Colonic mucosa (tissue), 4 donors: ENCODE results near the gene RALGPS2. TPM values are rescaled to one million over a fixed set of nuclear protein-coding genes. Genes with fewer than 3 reads are reported as not detected.

Source experiments
- DNase-seq: peaks from one replicate; pipeline ENCODE4 v3.0.0-alpha.2; 2020
- H3K27ac ChIP-seq: fragments of 200-600 bp; one replicate; pipeline ENCODE4 v1.8.0; 2021
- H3K27me3 ChIP-seq: fragments of 200-600 bp; one replicate; pipeline ENCODE4 v1.8.0; 2021
- H3K36me3 ChIP-seq: fragments of 200-600 bp; one replicate; pipeline ENCODE4 v1.8.0; 2021
- H3K4me1 ChIP-seq: fragments of 200-600 bp; one replicate; pipeline ENCODE4 v1.8.0; 2021; ENCODE audit warnings: mild to moderate bottlenecking
- H3K4me3 ChIP-seq: fragments of 200-600 bp; one replicate; pipeline ENCODE4 v1.8.0; 2021
- H3K9ac ChIP-seq, 2 donors: one replicate each; pipeline ENCODE4 v1.7.0; 2013; ENCODE audit warnings: control low read depth in 2 of 2, low read depth in 2 of 2, low read length in 2 of 2
- H3K9me3 ChIP-seq: fragments of 200-600 bp; one replicate; pipeline ENCODE4 v1.8.0; 2021
- CTCF ChIP-seq: fragments of 200-600 bp; IDR thresholded peaks from one replicate; pipeline ENCODE4 v1.8.0; 2022; ENCODE audit warnings: antibody characterized with exemption, mild to moderate bottlenecking
- intact Hi-C: fragments of 100-400 bp; cut with DNase I; formaldehyde crosslinking; loops from one replicate; pipeline ENCODE4 v1.14.1; 2022
- total RNA-seq, 2 donors: library from RNA; stranded (reverse); fragmentation: NEBNext Ultra II Directional in 1 of 2; extraction: Animal tissue kit (Norgen Biotek cat#: 25700) in 1 of 2; gene quantifications; one replicate each; pipeline ENCODE4 v1.2.1, GENCODE V29; 2021
- donor health status: healthy.
- donor health status: DM: no; HTN: no; CAD: no.
- donor health status: DM: no; HTN: no; CAD: no.

The RALGPS2 gene
- total RNA-seq, 2 donors from 2014 or later: 23.5 to 49.1 TPM

GRCh38 chr1:178797590-178797989 is 72.5 kb downstream of the RALGPS2 start:
- no peak for TF ChIP-seq CTCF
- H3K4me3 ChIP-seq: no peak overlapping the region
- intact Hi-C loops: no loop called here
- H3K4me1 ChIP-seq: no peaks in the 10 kb centered on the region
- no peaks in the 10 kb centered on the region for H3K9me3 ChIP-seq
- no peak for DNase-seq
- no peaks in the 10 kb centered on the region for H3K36me3 ChIP-seq
- H3K27ac ChIP-seq: no peak overlapping the region
- no peak overlapping the region for H3K9ac ChIP-seq
- no peaks in the 10 kb centered on the region for H3K27me3 ChIP-seq

GRCh38 chr1:178798232-178798861 is 73.3 kb downstream of the RALGPS2 start:
- Histone ChIP-seq H3K27ac (no peak overlapping the region), H3K27me3 (no peaks in the 10 kb centered on the region), H3K9me3 (no peaks in the 10 kb centered on the region), H3K9ac (no peak overlapping the region), H3K36me3 (no peaks in the 10 kb centered on the region), H3K4me3 (no peak overlapping the region), H3K4me1 (no peaks in the 10 kb centered on the region)
- no peak for TF ChIP-seq CTCF
- DNase-seq: no peak
- intact Hi-C loops: no loop called here

- H3K4me1 ChIP-seq: no peaks in the 10 kb centered on the region
- H3K27me3 ChIP-seq: no peaks in the 10 kb centered on the region
- no peak for TF ChIP-seq CTCF
- no peak for DNase-seq
- H3K27ac ChIP-seq: no peak overlapping the region
- H3K9me3 ChIP-seq: no peaks in the 10 kb centered on the region
- no peak overlapping the region for H3K4me3 ChIP-seq
- H3K9ac ChIP-seq: no peak overlapping the region
- intact Hi-C loops: no loop called here
- H3K36me3 ChIP-seq: no peaks in the 10 kb centered on the region
Observed at GRCh38 chr1:178802873-178803272, 77.8 kb downstream of the RALGPS2 start.

- no peak overlapping the region for H3K9ac ChIP-seq
- no peak for DNase-seq
- no peaks in the 10 kb centered on the region for H3K9me3 ChIP-seq
- no peaks in the 10 kb centered on the region for H3K4me1 ChIP-seq
- intact Hi-C loops: no loop called here
- no peaks in the 10 kb centered on the region for H3K36me3 ChIP-seq
- H3K4me3 ChIP-seq: no peak overlapping the region
- no peak for TF ChIP-seq CTCF
- H3K27me3 ChIP-seq: no peaks in the 10 kb centered on the region
- H3K27ac ChIP-seq: no peak overlapping the region
Observed at GRCh38 chr1:178806665-178807300, 81.7 kb downstream of the RALGPS2 start.

GRCh38 chr1:178808529-178808928 is 83.5 kb downstream of the RALGPS2 start:
- no peaks in the 10 kb centered on the region for H3K36me3 ChIP-seq
- DNase-seq: no peak
- H3K27ac ChIP-seq: no peak overlapping the region
- no peaks in the 10 kb centered on the region for H3K4me1 ChIP-seq
- H3K9me3 ChIP-seq: no peaks in the 10 kb centered on the region
- H3K27me3 ChIP-seq: no peaks in the 10 kb centered on the region
- no peak overlapping the region for H3K4me3 ChIP-seq
- H3K9ac ChIP-seq: no peak overlapping the region
- intact Hi-C loops: no loop called here
- no peak for TF ChIP-seq CTCF
